Lower leg skin (tissue), 3 donors: ENCODE measurements around the gene GP5.

ENCODE experiments used
- POLR2A ChIP-seq, 2 donors: fragments of 450-650 bp; IDR thresholded peaks; one replicate each; pipeline ENCODE4 v1.6.1; 2016 to 2017; ENCODE audit warnings: antibody characterized with exemption in 2 of 2, mild to moderate bottlenecking in 1 of 2, moderate library complexity in 1 of 2
- TF ChIP-seq, protein P1 (sequence below), 3 donors: fragments of 450-650 bp; IDR thresholded peaks; one replicate each; pipeline ENCODE4 v1.5.1; 2016; ENCODE audit warnings: antibody characterized with exemption in 3 of 3, mild to moderate bottlenecking in 3 of 3, moderate library complexity in 2 of 3

DNA sequence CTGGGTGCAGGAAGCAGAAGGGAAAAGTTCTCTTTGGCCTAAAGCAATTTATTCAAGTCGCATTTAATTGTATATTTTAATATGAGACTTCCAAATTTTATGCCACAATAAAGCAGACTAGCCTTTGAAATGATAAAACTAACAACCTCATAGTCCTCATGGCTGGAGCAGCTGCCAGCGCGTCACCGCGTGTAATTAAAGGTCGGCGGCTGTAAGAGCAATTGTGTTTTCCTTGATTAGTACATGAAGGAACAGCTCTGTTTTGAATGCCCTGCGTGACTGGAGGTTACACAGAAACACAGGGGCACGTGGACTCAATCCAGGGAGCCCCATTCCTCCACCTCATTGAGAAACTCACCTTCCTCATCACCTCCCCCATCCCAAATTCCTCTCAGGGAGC, 19.4 kb downstream of the GP5 start:
- no peak for TF ChIP-seq POLR2A (IDR thresholded peaks at IDR 0.05)
- TF ChIP-seq, protein P1, sequence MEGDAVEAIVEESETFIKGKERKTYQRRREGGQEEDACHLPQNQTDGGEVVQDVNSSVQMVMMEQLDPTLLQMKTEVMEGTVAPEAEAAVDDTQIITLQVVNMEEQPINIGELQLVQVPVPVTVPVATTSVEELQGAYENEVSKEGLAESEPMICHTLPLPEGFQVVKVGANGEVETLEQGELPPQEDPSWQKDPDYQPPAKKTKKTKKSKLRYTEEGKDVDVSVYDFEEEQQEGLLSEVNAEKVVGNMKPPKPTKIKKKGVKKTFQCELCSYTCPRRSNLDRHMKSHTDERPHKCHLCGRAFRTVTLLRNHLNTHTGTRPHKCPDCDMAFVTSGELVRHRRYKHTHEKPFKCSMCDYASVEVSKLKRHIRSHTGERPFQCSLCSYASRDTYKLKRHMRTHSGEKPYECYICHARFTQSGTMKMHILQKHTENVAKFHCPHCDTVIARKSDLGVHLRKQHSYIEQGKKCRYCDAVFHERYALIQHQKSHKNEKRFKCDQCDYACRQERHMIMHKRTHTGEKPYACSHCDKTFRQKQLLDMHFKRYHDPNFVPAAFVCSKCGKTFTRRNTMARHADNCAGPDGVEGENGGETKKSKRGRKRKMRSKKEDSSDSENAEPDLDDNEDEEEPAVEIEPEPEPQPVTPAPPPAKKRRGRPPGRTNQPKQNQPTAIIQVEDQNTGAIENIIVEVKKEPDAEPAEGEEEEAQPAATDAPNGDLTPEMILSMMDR (IDR thresholded peaks at IDR 0.05): no peak
